Loucy (cell line): ENCODE results near the gene ANK3.

Source experiments
- H2AFZ ChIP-seq: fragments of 200-600 bp; sonication (generic); 2 replicates; pipeline ENCODE4 v1.6.0; 2016; ENCODE audit warnings: antibody characterized with exemption, mild to moderate bottlenecking, low read length, moderate library complexity
- H3F3A ChIP-seq: fragments of 200-600 bp; 2 replicates; pipeline ENCODE4 v1.6.0; 2016; ENCODE audit warnings: antibody characterized with exemption, low read depth, mild to moderate bottlenecking
- H3K27me3 ChIP-seq: fragments of 200-600 bp; sonication (generic); 2 replicates; pipeline ENCODE4 v1.6.1; 2014; ENCODE audit warnings: low read length, mild to moderate bottlenecking; ENCODE audit not compliant: insufficient read depth, poor library complexity, severe bottlenecking
- H3K36me3 ChIP-seq: fragments of 200-600 bp; sonication (generic); 2 replicates; pipeline ENCODE4 v1.6.1; 2016; ENCODE audit warnings: low read length; ENCODE audit not compliant: insufficient read depth
- H3K4me1 ChIP-seq: fragments of 200-600 bp; sonication (generic); 2 replicates; pipeline ENCODE4 v1.5.1; 2014; ENCODE audit warnings: low read length, mild to moderate bottlenecking; ENCODE audit not compliant: insufficient read depth, poor library complexity, severe bottlenecking
- H3K4me2 ChIP-seq: fragments of 200-600 bp; sonication (generic); 2 replicates; pipeline ENCODE4 v1.6.0; 2014; ENCODE audit warnings: antibody characterized with exemption, low read length, low read depth, mild to moderate bottlenecking; ENCODE audit not compliant: poor library complexity, severe bottlenecking
- H3K4me3 ChIP-seq: fragments of 200-600 bp; sonication (generic); 2 replicates; pipeline ENCODE4 v1.5.1; 2014; ENCODE audit warnings: low read length, mild to moderate bottlenecking, mixed read lengths; ENCODE audit not compliant: poor library complexity, severe bottlenecking
- H3K79me2 ChIP-seq: fragments of 200-600 bp; sonication (generic); 2 replicates; pipeline ENCODE4 v1.6.1; 2014; ENCODE audit warnings: low read length; ENCODE audit not compliant: insufficient read depth
- H3K9ac ChIP-seq: fragments of 200-600 bp; sonication (generic); 2 replicates; pipeline ENCODE4 v1.6.0; 2014; ENCODE audit warnings: mild to moderate bottlenecking, low read depth, low read length, moderate library complexity; ENCODE audit not compliant: poor library complexity, severe bottlenecking
- H3K9me2 ChIP-seq: fragments of 200-600 bp; sonication (generic); replicated peaks from 2 replicates; pipeline ENCODE4 v1.6.1; 2016; ENCODE audit warnings: low read depth, low read length, mixed read lengths
- H3K9me3 ChIP-seq: fragments of 200-600 bp; sonication (generic); 2 replicates; pipeline ENCODE4 v1.6.1; 2014; ENCODE audit warnings: mild to moderate bottlenecking, antibody characterized with exemption, low read length, low read depth; ENCODE audit not compliant: insufficient read depth
- H4K20me1 ChIP-seq: fragments of 200-600 bp; sonication (generic); 2 replicates; pipeline ENCODE4 v1.6.0; 2014; ENCODE audit warnings: antibody characterized with exemption, low read length, mild to moderate bottlenecking; ENCODE audit not compliant: insufficient read depth, poor library complexity, severe bottlenecking
- CTCF ChIP-seq: fragments of 200-600 bp; sonication (generic); conservative IDR thresholded peaks from 2 replicates; pipeline ENCODE4 v1.5.1; 2014; ENCODE audit warnings: mild to moderate bottlenecking, antibody characterized with exemption, low read length
- EZH2phosphoT487 ChIP-seq: fragments of 200-600 bp; IDR thresholded peaks from 2 replicates; pipeline ENCODE4 v1.6.1; 2018; ENCODE audit warnings: antibody characterized with exemption, mild to moderate bottlenecking, moderate library complexity, borderline replicate concordance

Gene ANK3

GRCh38 chr10:60352105-60352504, 37.6 kb downstream of the ANK3 start:
- no peaks in the 10 kb centered on the region for H3K36me3 ChIP-seq
- no peaks in the 10 kb centered on the region for H3K9me2 ChIP-seq
- no peaks in the 10 kb centered on the region for H3K4me1 ChIP-seq
- no peak for TF ChIP-seq CTCF
- TF ChIP-seq EZH2phosphoT487 = no peak
- no peaks in the 10 kb centered on the region for H4K20me1 ChIP-seq
- no peaks in the 10 kb centered on the region for H3K9me3 ChIP-seq
- H3K79me2 ChIP-seq = no peaks in the 10 kb centered on the region
- H3K4me2 ChIP-seq = no peak overlapping the region
- no peaks in the 10 kb centered on the region for H3F3A ChIP-seq
- no peak overlapping the region for H3K4me3 ChIP-seq
- H3K9ac ChIP-seq = no peak overlapping the region
- no peak overlapping the region for H2AFZ ChIP-seq
- H3K27me3 ChIP-seq = no peaks in the 10 kb centered on the region

GRCh38 chr10:60351191-60351853, 38.4 kb downstream of the ANK3 start:
- TF ChIP-seq CTCF = no peak
- TF ChIP-seq EZH2phosphoT487 = no peak
- no peak overlapping the region for H2AFZ ChIP-seq
- H3K36me3 ChIP-seq = no peaks in the 10 kb centered on the region
- no peak overlapping the region for H3K4me2 ChIP-seq
- no peaks in the 10 kb centered on the region for H3K9me2 ChIP-seq
- no peaks in the 10 kb centered on the region for H4K20me1 ChIP-seq
- H3K4me3 ChIP-seq = no peak overlapping the region
- H3K4me1 ChIP-seq = no peaks in the 10 kb centered on the region
- H3K79me2 ChIP-seq = no peaks in the 10 kb centered on the region
- no peaks in the 10 kb centered on the region for H3K9me3 ChIP-seq
- H3F3A ChIP-seq = no peaks in the 10 kb centered on the region
- H3K9ac ChIP-seq = no peak overlapping the region
- H3K27me3 ChIP-seq = no peaks in the 10 kb centered on the region

GRCh38 chr10:60350400-60350799, 39.3 kb downstream of the ANK3 start:
- Histone ChIP-seq H3K9me3 (no peaks in the 10 kb centered on the region), H3F3A (no peaks in the 10 kb centered on the region), H3K4me2 (no peak overlapping the region)

More at GRCh38 chr10:60350400-60350799, 39.3 kb downstream of the ANK3 start:
- H2AFZ ChIP-seq = no peak overlapping the region
- H3K27me3 ChIP-seq = no peaks in the 10 kb centered on the region
- H3K79me2 ChIP-seq = no peaks in the 10 kb centered on the region
- no peak overlapping the region for H3K9ac ChIP-seq
- no peaks in the 10 kb centered on the region for H3K36me3 ChIP-seq
- no peaks in the 10 kb centered on the region for H3K9me2 ChIP-seq
- H4K20me1 ChIP-seq = no peaks in the 10 kb centered on the region
- no peak overlapping the region for H3K4me3 ChIP-seq
- TF ChIP-seq EZH2phosphoT487 (no peak), CTCF (no peak)
- no peaks in the 10 kb centered on the region for H3K4me1 ChIP-seq
